Keratinocyte (primary cell): ENCODE data around the gene PIWIL4.

ENCODE experiments used
- CTCF ChIP-seq, 3 experiments: IDR thresholded peaks in 1 of 3; conservative IDR thresholded peaks in 1 of 3; optimal IDR thresholded peaks in 1 of 3; 2 replicates in 2 of 3; 3 replicates in 1 of 3; pipeline versions ENCODE3 to v1.5.1; 2011; ENCODE audit warnings: low read length in 3 of 3, mild to moderate bottlenecking in 3 of 3, moderate library complexity in 2 of 3, control low read depth in 1 of 3, inconsistent platforms in 1 of 3; ENCODE audit not compliant: insufficient read depth in 2 of 3; ENCODE audit errors: extremely low read depth in 1 of 3
- EZH2 ChIP-seq: IDR thresholded peaks from one replicate; pipeline ENCODE4 v1.6.1; 2012; ENCODE audit warnings: inconsistent platforms, mild to moderate bottlenecking, low read length, moderate library complexity

- TF ChIP-seq EZH2 = no peak
- TF ChIP-seq CTCF (optimal IDR thresholded peaks at IDR 0.05 in 1 of 3, IDR thresholded peaks at IDR 0.05 in 1 of 3, conservative IDR thresholded peaks at IDR 0.05 in 1 of 3; ENCODE audit: extremely low read depth in 1 of 3, insufficient read depth in 2 of 3, low read length in 3 of 3) = no peak
Observed at GRCh38 chr11:94567181-94567670, at the start of gene PIWIL4.
